HG03460 (cell line): ENCODE measurements around the gene HDGFL2.
"Not testable (repeated sequence)": the region's sequence is repeated elsewhere in the genome, so short reads cannot be mapped to it uniquely, and the experiment has no call there.

Experiments used
- ATAC-seq: cut with Tn5 transposase; IDR thresholded peaks from one replicate; pipeline ENCODE4 v1.9.1; 2021; ENCODE audit not compliant: unreplicated experiment

HDGFL2 gene

GRCh38 chr19:4529924-4530522 is 57.9 kb downstream of the HDGFL2 start:
- ATAC-seq, result no peak

DNA sequence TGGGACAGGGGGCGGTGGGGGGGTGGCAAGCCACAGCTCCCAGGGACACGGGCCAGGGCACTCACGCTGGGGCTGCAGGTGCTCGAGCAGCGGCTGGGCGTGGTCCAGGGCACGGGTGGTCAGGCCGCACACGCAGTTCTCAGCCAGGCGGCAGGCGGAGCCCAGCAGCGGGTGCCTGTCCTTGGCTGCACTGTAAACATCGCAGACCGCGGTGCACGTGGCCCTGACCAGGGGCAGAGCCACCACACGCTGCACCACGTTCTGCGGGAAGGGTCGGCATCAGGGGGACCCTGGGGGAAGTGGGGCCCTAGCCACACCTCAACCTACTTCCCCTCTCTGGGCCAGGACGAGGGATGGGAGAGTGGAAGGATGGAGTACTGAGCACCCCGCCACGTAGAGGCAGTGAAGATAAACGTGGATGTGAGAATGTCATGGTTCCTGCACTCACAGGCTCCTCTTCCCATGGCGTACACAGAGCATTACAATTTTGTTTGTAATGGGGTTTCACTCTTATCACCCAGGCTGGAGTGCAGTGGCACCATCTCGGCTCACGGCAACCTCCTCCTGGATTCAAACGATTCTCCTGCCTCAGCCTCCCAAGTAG is 59.6 kb downstream of the HDGFL2 start:
- no peak for ATAC-seq

DNA sequence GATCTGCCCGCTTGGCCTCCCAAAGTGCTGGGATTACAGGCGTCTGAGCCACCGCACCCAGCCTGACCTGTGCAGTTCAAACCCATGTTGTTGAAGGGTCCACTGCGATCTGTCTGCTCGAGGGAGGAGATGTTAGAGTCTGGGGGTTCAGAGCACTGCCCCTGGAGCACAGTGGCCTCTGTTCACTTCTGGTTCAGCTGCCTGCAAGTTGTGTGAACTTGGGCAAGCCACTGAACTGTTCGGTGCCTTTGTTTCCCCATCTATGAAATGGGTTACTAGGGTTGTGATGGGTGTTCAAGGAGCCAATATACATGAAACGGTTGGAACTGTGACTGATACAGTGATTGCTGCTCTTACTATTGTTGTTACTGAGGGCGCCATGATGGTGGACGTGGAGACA is 61.2 kb downstream of the HDGFL2 start:
- ATAC-seq, result no peak

- no peak for ATAC-seq
These were observed 61.8 kb downstream of the HDGFL2 start for GRCh38 chr19:4533835-4534424.

DNA sequence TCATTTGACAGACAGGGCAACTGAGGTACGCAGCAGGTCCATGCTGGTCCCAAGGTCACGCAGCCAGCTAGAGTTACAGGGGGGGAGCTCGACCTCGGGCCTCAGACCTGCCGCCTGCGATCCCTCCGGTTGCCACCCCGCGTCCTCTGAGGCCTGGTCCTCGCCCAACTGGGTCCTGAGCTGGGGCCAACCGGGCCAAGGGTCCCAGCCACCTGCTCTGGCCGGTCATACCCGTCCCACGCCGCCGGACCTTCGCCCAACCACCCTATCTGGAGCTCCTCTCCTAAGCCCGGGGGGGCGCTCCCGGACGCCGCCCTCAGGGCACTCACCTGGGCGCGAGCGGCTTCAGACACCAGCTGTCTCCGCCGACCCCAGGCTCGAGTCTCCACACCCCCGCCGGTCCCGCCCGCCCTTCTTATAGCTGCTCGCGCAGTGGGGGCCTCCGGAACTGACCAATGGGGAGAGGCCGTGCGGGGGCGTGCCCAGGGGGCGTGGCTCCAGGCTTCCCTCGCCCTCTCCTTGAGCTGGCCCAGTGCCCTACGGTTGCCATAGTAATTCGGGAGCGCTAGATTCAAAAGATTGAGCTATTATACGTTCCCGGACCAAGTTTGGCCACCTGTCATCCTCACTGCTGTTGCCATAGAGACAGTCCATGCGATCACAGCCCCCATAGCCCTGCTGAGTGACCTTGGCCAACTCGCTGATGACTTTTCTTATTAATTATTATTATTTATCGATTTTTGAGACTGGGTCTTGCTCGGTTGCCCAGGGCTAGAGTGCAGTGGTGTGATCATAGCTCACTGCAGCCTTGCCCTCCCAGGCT is 63.0 kb downstream of the HDGFL2 start, which contains the start of gene PLIN5:
PLIN5 (minus strand) TSS at position 389 of the 823 bp plus-strand sequence. CDS start 1,150 bp downstream, outside the sequence.
- ATAC-seq, result no peak

- ATAC-seq, result no peak
These were observed 64.7 kb downstream of the HDGFL2 start for GRCh38 chr19:4536798-4537197.

- no peak for ATAC-seq
These were observed 66.0 kb downstream of the HDGFL2 start for GRCh38 chr19:4537953-4538600.

- no peak for ATAC-seq
These were observed 66.5 kb downstream of the HDGFL2 start for GRCh38 chr19:4538601-4538954.

DNA sequence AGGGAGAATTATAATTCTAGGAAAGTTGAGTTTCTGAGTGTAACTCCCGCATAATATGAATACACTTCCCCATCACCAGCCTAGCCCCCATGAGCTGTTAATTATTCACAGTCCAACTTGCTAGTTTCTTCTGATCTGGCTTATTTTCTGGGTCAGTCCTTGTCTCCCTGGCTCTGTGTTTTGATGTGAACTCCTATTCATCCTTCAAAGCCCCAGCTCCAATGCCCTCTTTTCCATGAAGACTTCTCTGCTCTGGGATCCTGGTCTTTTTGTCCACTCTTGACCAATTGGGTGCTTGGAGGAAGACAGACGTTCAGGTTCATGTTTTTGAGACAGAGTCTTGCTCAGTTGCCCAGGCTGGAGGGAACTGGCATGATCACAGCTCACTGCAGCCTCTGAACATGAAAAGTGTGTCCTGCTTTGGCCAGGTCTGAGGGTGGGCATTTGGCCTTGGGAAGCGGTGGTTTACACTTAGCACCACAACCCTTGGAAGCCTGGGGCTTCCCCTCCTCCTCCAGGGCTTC is 67.1 kb downstream of the HDGFL2 start:
- ATAC-seq, result no peak

- no peak for ATAC-seq
These were observed 67.8 kb downstream of the HDGFL2 start, which contains the start of gene LRG1 for GRCh38 chr19:4539693-4540581. Gene LRG1, minus strand, starts transcription at chr19:4540036. Its CDS starts 23 bp downstream, at chr19:4540013.

- no peak for ATAC-seq
These were observed 69.2 kb downstream of the HDGFL2 start for GRCh38 chr19:4541114-4541805.

DNA sequence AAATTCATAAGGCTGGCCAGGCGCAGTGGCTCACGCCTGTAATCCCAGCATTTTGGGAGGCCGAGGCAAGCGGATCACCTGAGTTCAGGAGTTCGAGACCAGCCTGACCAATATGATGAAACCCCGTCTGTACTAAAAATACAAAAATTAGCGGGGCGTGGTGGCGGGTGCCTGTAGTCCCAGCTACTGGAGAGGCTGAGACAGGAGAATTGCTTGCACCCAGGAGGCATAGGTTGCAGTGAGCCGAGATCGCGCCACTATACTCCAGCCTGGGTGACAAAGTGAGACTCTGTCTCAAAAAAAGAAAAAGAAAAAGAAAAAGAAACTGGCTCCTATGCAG is 69.7 kb downstream of the HDGFL2 start:
- ATAC-seq, result not testable (repeated sequence)

DNA sequence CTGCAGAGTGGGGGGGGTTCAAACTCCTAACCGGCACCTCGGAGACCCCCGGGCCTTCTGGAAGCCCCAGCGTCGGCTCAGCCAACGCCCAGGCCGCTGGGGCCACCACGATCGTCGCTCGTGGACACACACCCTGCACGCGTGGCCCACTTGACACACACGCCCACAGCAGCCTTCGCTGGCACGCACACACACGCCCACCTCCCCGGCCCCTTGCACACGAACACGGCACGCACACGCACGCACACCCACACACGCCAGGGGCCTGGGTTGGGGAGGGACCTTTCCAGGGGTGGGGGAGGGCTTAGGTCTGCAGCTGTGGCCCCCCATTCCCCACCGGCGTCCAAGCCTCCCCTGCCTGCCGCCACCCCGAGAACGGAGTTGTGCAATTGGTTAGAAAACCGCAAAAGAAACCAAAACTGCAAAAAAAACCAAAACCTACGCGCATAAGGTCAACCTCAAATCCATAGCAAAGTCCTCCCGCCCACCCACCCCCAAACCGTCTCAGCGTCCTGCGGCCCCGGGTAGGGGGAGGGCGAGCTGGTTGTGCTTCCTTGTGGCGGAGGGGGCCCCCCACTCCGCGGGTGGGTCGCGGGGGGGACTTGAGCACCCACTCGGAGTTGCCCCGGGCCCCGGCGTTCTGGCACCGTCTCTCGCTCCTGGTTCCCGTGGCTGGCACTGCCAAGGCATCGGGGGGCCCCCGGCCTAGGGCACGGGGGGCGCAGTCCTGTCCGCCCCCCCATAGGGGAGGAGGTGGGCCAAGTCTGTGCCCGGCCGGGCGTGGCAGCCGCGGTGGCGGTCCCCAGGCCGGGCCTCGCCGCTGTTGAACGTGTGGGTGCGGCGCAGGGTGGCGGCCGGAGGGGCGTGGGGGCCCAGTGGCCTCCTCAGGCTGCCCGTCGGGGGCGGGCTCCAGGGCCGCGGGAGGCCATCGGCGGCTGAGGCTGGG is 71.1 kb downstream of the HDGFL2 start:
- no peak for ATAC-seq

- ATAC-seq, result no peak
These were observed 71.9 kb downstream of the HDGFL2 start for GRCh38 chr19:4543842-4544647.

DNA sequence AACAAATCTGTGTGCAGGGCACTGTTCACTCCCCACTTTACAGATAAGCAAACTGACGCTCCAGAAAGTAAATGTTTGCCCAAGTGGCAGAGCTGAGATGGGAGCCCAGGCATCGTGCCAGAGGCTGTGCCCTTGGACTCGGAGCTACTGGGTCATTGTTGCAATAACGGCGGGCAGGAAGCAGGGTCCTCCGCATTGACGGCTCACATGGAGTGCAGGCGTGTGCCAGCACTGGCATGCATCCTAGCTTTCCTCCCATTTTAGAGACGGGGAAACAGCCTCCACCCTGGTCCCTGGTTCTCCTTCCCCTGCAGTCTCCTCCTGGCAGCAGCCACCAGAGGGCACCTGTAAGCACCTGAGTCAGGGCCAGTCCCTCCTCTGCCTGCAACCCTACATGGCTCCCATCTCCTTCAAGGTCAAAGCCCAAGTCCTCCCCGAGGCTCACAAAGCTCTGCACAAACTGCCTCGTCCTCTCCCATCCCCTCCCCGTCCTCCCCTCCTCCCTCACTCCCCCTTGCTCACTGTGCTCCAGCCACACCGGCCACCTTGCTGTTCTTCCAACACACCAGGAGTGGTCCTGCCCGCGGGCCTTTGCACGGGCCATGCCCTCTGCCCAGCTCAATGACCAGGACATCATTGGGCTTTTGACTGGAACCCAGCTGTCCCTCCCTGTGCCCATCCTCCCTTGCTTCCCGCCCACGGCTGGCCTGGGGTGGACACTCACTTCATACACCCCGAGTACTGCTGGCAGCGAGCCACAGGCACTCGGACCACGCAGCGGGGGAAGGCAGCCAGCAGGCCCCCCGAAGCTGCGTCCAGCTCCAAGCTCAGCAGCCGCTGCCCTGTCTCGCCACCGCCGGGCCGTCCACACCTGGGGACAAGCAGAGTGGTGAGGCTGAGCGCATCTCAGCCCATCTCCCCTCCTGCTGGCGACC is 75.5 kb downstream of the HDGFL2 start:
- ATAC-seq, result no peak

DNA sequence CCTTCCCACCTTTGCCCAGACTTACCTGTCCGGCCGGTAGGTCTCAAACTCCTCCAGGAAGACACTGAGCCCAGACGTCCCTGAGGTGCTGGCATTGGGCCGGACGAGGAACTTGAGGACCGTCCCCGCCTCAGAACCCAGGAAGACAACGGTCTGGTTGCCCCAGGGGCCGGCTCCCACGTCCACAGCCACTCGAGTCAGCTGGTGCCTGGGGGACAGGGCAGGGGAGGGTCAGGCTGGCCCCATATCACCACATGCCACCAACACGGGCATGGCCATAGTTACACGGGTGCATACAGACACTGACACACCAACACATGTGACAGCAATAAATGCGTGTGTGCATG is 76.1 kb downstream of the HDGFL2 start:
- no peak for ATAC-seq

- ATAC-seq, result no peak
These were observed 77.9 kb downstream of the HDGFL2 start for GRCh38 chr19:4550018-4550417.
